ENCODE results near the gene SNX9.
"Not testable (repeated sequence)": the region's sequence is repeated elsewhere in the genome, so short reads cannot be mapped to it uniquely, and the experiment has no call there.

The SNX9 gene

DNA sequence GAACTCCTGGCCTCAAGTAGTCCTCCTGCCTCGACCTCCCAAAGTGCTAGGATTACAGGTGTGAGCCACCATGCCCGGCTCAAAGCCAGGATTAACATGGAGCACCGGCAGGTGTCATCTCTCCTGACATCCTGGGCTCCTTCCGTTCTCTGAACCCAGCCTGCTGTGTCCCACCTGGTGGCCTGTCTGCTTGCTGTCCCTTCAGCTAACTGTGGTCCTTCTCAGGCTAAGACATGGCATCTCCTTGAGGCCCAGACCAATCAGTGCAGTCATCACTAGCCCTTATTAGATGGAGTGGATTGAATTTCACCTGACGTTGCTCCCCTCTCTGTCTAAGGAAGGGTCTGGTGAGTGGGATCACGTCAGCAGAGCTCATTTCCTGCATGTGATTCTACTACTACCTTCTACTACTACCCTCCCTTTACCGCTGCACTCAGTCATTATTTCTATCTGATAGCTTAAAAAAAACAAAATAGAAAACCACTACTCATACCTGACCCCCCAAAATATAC is 130.6 kb downstream of the SNX9 start:
- DNase-seq (ENCODE audit: low read depth in 2 of 2): no peak

DNA sequence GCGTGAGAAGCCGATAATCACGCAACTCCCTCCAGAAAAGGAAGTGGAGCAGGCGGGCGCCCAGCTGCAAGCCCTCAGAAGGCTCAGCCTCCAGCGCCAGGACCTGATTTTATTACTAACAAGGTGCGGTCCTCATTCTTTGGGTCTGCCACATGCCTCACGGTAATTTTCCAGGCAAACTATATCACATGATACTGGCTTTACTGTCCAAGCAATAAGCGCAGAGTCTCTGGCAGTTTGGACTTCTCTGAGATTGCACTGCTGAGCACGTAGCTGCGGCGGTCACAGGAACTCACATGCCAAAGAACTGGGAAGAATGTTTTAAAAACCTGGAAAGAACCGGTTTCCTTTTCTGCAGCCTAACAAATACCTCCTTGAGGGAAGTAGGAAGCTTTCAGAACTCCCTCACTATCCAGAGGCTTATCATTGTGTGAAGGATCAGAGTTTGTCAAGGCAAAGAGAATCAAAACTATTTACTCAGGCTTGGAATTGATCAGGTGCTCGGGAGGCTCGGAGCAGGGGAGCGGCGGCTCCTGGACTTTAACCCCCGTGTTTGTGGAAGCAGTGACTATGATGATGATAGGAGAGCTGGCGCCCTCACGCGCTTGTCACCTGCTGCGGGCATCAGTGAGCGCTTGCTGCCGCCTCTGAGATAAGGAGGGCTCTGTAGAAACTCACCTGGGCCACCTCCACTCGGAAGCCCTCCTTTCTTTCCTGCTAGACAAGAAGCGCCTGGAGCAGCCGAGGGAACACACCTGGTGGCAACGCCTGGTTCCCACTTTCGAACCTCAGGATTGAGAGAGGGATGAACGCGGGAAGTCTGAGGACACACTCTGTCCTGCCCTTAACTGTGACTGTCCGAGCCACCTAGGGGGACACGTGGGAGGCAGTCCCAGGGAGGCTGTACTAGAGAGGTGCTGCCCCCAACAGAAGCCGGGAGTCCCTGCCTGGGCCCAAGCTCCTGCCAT is 131.4 kb downstream of the SNX9 start:
- DNase-seq (ENCODE audit: low read depth in 2 of 2): no peak

DNA sequence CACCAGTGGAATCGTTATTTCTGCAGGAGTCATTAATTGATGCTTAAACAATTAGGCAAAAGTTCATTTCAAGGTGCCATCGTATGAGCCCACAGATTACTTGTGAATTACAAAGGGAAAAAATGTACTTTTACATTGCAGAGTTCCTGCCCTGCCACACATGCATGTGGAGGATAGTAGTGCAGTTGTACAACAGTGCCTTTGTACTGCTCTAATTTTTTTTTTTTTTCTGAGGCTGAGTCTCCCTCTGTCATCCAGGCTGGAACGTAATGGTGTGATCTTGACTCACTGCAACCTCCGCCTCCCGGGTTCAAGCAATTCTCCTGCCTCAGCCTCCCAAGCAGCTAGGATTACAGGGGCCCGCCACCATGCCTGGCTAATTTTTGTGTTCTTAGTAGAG is 132.6 kb downstream of the SNX9 start:
- DNase-seq (ENCODE audit: low read depth in 2 of 2): no peak

DNA sequence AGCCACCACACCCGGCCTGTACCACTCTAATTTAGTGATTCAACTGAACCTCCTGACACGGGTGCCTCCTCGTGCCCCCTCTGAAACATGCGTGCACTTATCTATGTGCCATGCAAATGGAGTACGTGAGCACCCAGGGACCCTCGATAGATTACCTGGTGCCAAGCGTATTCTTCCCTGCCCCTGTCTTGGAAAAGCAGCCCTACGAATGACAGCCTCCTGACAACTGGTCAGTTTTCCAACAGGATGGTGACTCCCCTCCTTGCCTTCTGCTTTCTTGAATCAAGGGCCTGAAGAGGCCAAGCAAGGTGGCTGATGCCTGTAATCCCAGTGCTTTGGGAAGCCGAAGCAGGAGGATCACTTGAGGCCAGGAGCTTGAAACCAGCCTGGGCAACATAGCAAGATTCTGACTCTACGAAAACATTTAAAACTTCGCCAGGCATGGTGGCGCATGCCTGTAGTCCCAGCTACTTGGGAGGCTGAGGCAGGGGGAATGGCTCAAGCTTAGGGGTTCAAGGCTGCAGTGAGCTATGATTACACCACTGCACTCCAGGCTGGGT is 133.2 kb downstream of the SNX9 start:
- DNase-seq (ENCODE audit: low read depth in 2 of 2): no peak

DNA sequence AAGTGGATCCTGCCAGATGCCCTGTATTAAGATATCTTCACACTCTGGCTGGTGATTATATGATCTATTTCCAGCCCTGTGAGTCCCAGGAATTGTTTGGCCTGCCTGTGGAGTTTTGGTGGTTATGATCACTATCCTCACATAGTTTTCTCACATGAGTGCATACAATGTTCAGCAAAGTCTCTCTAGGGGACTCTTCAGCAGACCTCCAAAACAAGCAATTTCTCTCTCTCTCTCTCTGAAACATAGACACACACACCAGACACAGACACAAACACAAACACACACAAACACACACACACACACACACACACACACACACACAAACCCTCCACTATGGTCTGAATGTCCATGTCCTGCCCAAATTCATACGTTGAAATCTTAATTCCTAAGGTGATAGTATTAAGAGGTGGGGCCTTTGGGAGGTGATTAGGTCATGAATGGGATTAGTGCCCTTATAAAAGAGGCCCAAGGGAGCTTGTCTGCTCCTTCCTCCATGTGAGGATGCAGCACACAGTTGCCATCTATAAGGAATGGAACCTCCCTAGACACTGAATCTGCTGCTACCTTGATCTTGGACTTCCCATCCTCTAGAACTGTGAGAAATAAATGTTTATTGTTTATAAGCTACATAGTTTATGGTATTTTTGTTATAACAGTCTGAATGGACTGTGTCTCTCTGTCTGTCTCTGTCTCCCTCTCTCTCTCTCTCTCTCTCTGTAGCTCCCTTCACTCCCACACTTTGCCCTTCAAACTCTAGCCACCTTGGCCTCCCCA is 136.6 kb downstream of the SNX9 start:
- DNase-seq (ENCODE audit: low read depth in 2 of 2): no peak

DNA sequence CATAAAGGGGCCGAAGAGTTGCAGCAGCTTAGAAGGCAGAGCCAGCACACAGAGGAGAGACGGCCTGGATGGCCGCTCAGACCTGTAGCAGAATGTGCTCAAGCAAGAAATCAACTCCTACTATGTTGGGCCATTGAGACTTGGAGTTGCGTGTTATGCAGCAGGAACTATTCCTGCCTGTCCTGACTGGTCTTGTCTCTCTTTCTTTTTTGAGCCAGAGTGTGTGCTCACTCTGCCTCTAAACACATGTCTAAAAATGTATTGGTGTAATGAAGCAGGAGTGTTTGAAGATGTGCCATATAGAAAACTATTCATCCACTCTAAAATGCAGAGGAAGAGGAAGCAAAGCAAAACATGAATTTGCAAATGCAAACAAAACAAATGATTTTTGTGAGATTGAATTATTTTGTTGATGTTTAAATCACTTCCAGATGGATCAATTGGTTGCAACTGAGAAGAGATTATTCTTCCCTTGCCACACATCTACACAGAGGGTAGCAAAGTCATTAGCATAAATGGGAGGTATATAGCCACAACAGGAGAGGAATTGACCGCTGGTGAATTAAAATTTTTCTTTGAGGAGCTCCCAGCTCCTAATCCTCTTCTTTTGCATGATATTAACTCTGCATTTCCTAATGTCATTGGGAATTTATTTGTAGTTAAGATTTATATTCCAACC is 138.2 kb downstream of the SNX9 start:
- DNase-seq (ENCODE audit: low read depth in 2 of 2): no peak

DNA sequence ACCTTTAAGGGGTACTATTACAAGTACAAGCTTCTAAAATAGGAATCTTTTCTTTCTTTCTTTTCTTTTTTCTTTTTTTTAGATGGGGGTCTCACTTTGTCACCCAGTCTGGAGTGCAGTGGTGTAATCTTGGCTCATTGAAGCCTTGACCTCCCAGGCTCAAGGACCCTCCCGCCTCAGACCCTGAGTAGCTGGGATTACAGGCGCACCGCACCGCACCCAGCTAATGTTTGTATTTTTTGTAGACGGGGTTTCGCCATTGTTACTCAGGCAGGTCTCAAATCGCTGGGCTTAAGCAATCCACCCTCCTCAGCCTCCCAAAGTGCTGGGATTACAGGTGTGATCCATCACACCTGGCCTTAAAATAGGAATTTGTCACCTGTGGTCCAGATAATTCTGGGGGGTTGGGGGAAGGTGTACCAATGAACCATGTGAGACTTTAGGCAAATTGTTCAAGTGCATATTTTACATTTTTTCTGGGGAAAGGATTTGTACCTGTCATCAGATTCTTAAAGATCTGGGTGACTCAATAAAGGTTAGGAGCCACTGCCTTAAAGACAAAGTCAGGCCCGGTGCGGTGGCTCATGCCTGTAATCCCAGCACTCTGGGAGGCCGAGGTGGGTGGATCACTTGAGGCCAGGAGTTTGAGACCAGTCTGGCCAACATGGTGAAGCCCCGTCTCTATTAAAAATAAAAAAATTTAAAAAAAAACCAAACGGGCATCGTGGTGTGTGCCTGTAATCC is 139.0 kb downstream of the SNX9 start:
- DNase-seq (ENCODE audit: low read depth in 2 of 2): no peak

DNA sequence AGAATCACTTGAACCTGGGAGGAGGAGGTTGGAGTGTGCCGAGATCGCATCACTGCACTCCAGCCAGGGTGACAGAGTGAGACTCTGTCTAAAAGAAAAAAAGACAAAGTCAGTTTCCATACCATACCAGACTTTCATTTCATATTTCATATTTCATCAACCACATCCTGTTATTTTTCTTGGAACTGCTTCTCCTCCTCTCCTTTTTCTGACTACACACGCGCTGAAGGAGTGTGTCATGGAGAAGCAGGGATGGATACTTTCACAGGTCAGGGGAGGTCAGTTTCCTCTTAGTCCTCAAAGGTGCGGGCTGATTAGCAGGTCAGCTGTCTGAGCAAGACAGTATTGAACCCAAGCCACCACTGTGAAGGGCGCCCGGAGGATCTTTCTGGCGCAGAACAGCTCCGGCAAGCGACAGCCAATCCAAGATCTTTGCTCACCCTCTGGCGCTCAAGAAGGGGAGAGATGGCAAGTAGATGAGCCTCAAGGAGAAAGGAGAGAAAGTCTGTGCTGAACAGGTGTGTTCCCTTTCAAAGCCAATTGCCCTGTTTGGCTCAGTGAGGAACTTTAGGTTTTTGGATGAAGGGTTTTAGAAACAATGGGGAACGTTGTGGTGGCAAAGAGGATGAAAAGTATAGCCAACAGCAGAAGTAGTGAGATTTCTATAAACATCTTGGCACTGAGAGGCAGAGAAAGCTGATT is 139.7 kb downstream of the SNX9 start:
- DNase-seq (ENCODE audit: low read depth in 2 of 2): peak in 1 of 2 donors; percentile 14

DNA sequence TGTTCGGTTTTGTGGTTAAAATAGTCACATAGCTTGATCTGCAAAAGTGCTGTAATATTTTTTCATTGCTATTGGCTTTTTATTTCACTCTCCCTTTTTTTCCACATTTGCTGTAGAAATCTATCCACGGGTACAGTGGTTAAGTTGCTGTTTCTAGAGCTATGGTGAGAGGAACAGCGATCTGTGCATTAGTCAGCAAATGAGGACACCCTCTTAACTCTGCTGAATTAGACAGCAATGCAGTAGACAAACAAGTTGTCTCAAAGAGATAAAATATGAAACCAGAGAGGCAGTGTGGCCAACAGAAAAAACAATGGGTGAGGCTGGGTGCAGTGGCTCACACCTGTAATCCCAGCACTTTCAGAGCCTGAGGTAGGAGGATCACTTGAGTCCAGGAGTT is 141.1 kb downstream of the SNX9 start:
- DNase-seq (ENCODE audit: low read depth in 2 of 2): no peak

DNA sequence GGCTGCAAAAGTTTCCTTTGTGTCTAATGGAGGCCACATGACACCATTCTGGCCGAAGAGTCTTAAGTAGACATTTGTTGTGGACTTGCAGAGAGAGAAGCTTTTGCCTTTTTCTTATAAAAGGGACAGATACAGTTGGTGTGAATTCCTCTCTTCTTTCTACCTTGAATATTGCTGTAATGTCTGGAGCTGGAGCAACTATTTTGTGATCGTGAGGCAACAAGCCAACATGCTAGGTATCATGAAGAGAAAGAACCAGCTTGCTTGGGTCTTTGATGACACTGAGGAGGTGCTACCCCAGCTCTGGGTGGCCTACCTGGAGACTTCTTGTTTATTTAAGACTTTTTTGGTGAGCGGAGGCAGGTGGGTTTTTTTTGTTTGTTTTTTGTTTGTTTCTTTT is 142.3 kb downstream of the SNX9 start:
- no peak for DNase-seq (ENCODE audit: low read depth in 2 of 2)

DNA sequence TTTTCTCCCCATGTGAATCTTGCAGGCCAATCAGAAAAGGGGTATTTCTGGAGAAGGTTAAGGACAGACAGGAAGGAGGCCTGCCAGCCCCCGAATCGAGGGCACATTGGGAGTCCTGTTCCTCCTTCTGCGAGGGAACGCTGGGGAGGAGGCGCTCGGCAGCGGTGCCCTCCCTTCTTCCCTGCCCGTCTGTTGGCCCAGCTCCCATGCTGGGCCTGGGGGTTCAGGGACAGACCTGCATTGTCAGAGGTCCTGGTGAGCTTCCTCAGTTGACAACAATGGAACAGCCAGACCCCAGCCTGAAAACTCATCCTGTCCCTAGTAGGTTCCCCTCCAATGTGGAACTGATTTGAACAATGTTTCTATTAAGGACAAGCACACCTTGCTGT is 143.5 kb downstream of the SNX9 start:
- no peak for DNase-seq (ENCODE audit: low read depth in 2 of 2)

DNA sequence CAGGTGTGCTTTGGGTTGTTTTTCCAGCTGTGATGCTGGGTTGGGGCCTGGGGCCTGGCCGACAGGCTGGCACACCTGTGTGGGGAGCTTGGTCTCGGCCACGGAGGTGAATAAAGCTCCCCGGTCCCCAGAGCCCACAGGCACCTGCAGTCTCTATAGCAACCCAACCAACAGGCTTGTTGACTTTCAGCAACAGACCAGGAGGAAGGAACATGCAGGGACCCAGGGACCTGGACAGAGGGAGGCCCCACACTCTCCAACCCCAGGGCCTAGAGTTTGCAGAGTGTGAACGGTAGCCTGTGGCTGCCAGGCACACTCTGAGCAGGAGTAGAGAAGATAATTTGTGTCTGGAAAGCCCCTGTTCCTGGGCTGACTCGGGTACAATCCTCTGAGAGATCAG is 144.0 kb downstream of the SNX9 start:
- DNase-seq (ENCODE audit: low read depth in 2 of 2): no peak

DNA sequence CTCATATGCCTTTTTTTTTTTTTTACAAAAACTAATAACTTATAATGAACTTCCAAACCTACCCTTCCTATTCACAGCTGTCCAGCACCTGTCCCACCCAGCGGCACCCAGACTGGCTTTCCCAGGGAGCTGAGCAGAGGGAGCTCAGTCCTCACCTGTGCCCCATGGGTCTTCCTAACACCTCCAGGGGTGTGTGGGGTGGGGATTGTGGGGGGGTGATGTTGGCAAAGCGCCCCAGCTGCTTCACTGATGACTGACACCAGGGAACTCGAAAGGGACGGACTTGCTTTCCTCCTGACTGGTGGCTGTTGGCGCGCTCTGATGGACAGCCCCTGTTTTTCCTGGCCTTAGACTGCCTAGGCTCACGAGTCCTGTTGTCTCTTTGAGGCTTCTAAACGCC is 144.4 kb downstream of the SNX9 start:
- DNase-seq (ENCODE audit: low read depth in 2 of 2): no peak

DNA sequence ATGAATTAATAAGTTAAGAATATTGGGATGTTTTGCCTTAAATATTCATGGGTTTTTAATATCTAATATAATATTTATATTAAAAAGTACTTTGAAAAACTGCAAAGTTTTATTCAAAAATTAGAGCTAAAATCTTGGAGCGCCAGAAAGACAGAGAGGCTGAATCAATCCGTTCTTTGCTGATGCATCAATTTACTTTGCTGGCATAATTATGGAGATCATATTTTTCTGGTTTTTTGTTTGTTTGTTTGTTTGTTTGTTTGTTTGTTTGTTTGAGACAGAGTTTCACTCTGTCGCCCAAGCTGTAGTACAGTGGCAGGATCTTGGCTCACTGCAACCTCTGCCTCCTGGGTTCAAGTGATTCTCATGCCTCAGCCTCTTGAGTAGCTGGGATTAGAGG is 149.1 kb downstream of the SNX9 start:
- not testable (repeated sequence) for DNase-seq (ENCODE audit: low read depth in 2 of 2)

DNA sequence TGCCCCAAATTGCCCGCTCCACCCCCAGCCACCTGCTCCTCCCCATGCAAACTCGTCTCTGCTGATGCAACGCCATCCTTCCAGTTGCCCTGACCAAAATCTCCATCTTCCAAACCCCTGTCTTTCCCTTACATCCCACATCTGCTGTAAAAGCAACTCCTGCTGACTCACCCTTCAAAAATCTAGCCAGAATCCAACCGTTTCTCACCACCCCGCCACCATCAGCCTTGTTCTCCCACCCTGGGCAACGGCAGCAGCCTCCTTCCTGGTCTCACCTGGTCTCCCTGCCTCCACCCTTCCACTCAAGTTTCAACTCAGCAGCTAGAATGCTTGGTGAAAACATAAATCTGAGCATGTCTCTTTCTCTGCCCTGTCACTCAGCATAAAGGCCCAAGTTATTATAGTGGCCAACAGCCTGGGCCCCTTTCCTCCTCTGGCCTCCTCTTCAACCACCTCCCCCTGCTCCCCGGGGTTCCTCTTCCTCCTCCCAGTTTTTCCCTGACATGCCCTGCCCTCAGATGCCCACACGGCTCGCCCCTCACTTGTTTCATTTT is 151.4 kb downstream of the SNX9 start:
- DNase-seq (ENCODE audit: low read depth in 2 of 2): no peak

DNA sequence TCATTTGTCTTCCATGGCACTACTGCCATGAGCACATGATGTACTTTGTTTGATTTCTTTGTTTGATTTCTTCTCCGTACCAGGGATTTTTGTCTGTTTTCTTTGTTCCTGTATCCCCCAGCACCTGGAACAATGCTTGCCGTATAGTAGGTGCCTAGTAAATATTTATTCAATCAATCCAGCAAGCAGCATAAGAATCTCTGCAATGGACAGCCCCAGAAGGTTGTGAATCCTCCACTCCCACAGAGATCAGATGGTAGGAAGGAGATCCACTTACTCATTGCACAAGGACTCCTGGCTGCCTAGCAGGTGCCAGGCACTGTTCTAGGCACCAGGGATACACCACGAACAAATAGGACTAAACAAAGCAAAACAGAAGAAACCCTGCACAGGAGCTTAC is 151.9 kb downstream of the SNX9 start:
- no peak for DNase-seq (ENCODE audit: low read depth in 2 of 2)

DNA sequence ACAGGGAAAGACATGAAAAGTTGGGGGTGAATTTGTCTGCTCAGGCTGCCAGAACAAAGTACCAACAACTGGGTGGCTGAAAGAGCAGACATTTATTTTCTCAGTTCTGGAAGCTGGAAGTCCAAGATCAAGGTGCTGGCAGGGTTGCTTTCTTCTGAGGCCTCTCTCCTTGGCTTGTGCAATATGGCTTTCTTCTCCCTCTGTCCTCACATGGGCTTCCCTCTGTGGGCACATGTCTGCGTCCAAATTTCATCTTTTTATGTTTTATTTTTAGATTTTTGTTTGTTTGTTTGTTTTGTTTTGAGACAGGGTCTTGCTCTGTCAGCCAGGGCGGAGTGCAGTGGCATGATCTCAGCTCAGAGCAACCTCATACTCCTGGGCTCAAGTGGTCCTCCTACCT is 152.4 kb downstream of the SNX9 start:
- DNase-seq (ENCODE audit: low read depth in 2 of 2): no peak

DNA sequence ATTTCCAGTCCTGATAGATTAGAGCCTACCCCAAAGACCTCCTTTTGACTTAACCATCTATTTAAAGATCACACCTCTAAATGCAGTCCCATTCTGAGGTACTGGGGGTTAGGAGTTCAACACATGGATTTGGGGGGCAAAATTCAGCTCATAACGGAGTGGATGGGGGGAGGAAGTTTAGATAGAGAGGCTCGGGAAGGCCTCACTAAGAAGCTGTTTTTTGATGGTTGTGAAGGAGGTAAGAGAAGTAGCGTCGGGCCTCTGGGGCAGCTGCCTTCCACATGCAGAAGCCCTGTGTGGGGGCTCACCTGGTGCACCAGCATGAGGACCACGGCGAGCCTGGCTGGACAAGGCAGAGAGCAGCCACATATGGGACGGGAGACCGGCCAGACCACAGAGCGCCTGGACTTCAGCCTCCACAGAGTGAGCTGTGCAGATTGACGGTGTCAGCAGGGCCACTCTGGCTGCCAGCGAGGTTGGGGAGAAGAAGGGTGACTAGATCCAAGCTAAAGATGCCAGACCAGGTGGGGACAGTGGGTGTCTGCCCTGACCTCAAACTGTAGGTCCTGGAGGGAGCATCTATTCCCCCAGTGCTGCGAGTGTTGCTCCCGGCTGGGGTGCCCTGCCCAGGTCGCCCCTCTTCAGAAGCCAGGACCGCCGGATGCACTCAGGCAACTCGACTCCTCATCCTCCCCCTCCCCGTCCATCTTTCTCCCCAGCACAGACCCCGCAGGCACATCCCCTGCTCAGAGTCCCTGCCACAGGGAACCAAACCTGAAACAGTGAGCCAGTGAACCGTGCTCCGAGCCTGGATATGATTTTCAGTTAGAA is 153.5 kb downstream of the SNX9 start:
- DNase-seq (ENCODE audit: low read depth in 2 of 2): no peak

DNA sequence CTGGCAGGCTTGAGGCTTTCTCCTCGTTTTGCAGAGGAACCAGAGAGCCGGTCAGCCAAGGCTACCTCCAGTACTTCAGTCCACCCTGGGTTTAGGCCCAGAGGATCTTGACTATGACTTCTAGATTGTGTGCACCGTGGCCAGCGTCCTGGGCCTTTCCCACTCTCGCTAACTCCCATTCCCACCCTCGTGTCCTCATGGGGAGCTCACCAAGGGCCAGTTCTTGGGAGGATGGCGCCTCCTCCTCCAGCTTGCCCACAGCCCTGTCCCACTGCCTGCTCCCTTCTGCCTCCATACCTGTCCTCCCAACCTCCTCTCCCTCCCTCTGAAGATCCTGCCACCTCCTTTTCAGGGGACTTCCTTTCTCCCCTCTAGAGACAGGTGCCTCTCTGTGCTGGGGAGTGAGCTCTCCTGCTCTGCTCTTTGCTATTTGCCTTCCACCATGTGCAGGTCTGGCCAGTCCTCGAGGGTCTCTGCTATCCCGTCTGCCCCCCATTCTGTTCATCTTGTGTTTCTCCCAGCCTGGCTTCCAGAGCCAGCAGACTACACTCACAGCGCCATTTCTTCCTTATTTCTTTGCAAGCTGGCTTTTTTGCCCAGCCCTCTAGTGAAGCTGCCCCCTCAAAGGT is 154.2 kb downstream of the SNX9 start:
- DNase-seq (ENCODE audit: low read depth in 2 of 2): no peak

All from stimulated activated CD4-positive, alpha-beta T cell treated with anti-CD3 and anti-CD28 coated beads, Interleukin-4, amount 100 ng/mL, for 48 hours (primary cell).